ENCODE data around the gene PGBD5.

Gene PGBD5

DNA sequence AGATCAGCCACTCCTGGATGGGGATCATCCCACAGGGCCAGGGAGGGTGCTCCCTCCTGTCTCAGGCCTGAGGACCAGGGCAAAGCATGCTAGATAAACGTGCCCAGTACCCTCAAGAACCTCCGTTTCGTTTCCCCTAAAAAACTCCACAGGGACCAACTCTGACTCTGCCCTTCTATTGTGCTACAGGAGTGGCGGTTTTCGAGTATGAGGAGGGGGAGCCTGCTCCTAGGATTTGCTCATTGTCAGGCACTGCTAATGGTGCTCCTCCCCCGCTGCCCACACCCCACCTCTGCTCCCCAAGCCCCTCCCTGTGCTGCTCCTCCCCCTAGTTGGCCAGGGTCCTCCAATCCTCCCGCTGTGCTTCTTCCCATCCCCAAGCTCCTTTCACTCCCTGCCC lies 32.0 kb downstream of the PGBD5 start:
- no peak for DNase-seq

DNA sequence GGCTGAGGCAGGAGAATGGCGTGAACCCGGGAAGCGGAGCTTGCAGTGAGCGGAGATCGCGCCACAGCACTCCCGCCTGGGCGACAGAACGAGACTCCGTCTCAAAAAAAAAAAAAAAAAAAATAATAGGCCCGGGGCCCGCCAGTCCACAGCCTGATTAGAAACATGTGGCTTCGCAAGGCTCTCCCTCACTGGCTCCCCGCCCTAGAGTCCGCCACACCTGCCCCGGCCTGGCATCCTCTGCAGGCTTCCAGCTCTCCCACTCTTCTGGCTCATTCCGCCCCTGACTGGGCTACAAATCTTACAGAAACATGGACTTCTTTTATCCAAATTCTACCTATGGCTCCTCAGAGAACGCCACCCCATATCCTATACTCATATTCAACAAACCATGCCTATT lies 32.4 kb downstream of the PGBD5 start:
- DNase-seq = no peak

DNA sequence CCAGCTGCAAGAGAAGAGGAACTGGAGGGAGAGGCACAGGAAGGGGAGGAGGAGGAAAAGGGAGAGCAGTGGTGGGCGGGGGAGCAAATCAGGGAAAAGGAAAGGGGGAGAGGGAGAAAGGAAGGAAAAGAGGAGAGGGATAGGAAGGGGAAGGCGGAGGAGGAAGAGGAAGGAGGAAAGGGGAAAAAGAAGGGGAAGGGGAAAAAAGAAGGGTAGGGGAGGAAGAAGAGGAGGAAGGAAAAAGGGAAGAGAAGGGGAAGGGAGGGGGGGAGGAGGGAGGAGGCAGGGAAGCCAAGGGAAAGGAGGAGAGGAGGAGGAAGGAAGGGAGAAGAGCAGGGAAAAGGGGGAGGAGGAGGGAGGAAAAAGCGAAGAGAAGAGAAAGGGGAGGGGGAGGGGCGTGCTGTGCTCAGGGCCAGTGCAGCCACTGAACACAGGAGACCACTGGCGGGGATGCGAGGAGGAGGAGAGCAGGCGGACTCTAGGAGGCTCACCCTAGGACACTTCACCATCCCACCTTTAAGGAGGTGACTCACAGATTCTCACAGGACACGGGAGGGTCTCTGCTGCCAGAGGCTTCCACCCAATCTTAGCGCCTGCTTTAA lies 33.1 kb downstream of the PGBD5 start:
- no peak for DNase-seq

DNA sequence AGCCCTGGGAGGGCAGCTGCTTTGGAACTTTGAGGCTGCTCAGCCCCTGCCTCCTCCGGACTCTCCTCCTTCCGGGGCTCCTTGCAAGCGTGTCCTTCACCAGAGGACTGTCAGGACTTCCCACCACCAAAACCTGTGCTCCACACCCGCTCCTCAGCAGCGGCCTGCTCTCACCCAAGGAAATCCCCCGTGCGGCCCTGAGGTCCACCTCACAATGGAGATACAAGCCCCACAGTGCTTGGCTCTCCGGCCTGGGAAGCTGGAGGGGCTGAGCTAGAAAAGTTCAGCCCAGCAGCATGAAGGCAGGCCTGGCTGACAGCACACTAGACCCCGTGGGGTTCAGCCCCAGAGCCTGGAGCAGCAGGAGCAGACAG lies 33.6 kb downstream of the PGBD5 start:
- no peak for DNase-seq

DNA sequence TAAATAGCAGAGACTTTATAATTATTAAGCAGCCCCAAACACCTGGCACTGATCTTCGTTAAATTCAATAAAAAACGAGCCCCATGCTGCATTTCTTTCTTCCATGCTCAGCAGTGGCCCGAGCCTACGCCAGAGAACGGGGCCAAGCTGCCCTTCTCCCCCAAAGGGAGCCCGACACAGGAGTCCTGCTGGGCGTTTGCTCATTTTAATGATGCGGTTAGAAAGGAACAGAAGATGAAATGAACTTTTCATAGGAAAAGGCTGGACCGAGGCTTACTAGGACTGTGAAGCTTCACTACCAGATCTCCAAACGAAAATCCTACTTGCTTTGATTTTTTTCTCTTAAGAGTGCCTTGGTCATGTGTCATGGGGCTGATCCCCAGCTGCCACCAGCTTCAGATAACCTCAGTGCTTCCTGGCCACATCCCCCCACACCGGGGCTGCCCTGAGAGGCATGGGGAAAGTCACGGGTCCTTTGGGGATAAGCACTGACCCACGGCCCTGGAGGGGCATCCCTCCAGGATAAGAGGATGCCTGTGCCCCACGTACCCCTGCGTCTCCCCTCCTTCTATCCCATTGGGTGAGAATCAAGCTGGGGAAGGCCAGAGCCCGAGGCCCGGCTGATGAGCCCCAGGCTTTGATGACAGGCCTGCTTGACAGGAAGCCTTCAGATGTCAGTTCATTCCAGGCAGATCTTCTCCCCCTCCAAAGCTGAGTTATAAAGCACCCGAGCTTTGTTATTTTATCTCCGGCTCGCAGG lies 34.2 kb downstream of the PGBD5 start:
- no peak for DNase-seq

DNA sequence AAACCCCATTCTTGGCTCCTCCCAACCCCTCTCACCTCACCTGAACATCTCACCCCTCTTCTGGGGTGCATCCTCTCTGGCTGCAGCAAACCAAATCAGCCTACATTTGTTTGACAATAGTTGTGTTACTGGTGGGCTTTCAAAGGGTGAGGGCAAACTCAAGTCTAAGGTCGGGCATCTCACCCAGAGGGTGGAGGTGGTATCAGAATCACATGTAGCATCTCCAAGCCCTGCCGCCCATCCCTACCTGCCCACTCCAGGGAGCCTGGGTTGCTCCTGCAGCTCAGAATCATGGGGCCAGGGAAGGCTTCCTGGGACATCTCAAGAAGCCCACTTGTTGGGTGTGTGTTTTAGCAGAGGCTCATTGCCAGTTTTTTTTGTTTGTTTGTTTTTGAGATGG lies 35.8 kb downstream of the PGBD5 start:
- DNase-seq = no peak

DNA sequence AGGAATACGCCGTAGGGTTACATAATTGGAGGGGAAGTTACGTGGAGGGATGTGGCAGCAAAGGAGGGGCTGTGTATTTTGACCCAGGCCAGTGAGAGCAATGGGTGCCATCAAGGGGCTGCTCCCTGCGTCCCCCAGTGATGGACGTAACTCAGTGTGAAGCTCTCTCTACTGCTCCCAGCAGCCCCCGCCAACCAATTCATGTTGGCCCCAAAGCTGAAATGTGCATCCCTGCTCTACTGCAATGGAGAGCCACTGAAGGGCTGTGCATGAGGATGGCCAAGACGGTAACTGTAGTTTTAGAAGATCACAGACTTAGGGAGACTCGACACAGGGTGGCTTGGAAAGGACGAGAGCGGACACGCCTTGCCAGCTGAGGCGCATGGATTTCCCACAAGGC lies 38.3 kb downstream of the PGBD5 start:
- DNase-seq = no peak

DNA sequence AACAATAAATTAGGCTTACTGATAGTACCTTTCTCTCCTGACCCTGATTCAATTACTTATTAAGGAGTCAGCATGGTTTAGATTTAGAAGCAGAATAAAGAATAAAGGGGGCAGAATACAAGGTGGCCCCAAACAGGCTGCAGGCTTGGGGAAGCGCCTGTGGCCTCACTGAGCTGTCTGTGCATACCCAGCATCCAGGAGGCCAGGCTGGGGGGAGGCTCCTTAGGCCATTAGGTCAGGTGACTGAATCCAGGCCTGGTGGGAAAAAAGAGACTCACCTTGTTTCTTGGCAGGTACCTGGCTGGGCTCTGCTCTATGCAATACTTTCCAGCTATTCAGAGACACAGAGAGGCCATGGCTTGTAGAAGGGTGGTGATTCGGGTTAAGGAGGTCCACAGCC lies 38.8 kb downstream of the PGBD5 start:
- DNase-seq = no peak

DNA sequence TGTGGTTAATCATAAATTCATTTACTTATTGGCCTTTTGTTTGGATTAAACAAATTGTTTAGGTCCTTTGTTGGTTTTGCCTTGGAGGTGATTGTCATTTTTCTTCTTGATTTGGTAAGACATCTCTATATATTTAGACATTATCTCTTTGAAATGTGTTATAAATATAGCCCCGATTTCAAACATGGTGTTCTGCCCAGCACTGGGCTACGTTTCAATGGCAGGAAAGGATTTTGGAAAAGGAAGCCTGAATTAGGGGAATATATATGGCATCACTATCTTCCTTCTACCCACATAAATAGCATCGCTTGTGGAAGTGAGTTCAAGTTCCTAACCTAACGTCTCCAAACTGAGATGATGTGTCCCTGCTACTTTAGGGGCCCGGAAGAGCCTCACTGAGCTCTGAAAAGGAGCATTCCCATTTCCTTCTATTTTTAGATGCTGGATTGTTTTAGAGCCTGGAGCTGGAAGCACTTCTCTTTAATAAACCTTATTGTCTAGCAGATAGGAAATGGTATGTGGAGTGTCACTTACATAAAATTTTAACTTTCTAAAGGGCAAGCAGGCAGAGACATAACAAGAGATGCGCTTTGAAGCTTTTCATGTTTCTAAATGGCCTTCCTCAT lies 39.4 kb downstream of the PGBD5 start:
- no peak for DNase-seq

DNA sequence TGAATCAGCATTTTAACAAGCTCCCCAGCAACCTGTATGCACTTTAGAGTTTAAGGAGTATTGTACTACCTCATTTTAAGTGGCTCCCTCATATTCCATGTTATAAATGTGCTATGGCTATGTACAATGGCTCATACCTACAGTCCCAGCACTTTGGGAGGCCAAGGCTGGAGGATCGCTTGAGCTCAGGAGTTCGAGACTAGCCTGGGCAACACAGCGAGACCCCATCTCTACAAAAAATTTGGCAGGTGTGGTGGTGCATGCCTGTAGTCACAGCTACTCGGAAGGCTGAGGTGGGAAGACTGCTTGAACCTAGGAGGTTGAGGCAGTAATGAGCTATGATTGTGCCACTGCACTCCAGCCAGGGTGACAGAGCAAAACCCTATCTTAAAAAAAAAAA lies 40.2 kb downstream of the PGBD5 start:
- DNase-seq = no peak

DNA sequence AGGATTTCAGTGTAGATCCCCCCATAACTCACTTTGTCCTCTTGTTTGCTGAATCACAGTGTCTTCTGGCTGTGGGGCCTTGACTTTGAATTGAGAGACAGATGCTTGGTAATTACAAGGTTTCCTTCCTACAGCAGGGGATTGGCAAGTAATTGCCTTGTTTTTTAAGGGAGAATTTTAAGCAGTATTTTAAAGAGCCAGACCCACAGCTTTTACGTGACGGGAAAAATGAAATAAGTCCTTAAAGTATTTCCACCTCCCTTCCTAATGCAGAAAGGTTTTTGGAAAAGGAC lies 41.0 kb downstream of the PGBD5 start:
- no peak for DNase-seq

DNA sequence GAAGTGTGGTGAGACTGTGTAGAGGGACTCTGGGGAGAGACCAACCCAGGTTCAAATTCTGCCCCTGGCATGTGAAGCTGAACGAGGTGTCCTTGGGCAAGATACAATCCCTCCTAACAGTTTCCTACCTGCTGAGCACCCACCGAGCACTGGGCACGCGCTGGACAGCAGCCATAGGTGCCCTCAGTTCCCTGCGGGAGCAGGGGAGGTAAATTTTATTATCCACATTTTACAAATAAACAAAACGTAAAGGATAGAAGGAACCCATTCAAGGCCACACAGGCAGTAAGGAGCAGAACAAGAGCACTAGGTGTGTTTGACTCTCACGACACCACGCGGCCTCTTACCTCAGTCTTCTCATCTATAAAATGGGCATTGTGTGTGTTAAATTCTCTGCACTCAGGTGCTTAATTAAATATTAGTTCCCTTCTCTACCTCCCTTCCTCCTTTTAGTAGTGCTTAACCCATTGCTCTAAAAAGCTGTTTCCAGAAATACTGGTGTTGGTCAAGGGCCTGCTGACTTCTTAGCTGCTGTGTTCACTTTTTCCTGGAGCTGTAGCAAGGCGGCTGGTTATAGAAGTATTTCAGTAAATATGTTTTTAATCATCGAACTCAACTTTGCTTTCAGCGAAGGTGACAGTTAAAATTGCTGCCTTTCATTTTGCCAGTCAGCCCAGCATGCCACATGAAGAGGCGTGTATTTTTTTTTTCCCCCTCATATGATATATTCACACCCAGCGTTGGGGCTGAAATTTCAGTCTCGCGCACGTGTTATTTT lies 41.6 kb downstream of the PGBD5 start:
- no peak for DNase-seq

DNA sequence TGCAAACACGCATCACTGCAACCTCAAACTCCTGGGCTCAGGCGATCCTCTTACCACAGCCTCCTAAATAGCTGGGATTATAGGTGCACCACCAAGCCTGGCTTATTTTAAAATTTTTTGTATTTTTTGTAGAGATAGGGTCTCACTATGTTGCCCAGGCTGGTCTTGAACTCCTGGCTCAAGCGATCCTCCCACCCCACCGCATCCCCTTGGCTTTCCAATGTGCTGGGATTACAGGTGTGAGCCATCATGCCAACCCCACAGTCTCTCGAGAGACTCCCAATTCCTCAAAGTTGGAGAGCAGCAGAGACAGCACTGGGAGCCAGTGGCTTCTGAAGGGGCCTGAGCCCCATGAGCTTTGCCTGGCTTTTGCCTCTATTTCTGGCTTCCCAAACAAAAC lies 42.7 kb downstream of the PGBD5 start:
- DNase-seq = no peak

DNA sequence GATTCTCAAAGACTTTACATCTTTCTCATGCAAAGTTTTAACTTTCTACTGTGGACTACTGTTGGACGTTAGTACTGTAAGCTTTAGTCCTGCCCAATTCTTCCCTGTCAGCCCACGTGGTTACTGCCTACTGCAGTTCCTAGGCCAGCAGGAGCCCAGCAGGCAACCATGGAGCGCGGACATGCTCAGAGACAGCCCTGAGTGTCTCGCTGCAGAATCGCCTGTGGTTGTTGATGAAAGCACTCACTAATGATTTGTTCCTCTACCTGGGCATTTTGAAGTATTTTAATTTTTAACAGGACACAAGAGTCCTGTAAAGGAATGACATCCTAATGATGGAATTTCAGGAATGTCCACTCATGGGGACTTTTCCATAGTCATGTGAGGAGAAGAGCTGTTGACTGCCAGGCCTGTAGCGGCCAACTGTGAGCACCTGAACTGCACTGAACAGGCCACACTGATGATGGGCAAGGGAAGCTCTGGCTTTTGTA lies 44.1 kb downstream of the PGBD5 start:
- DNase-seq = no peak

DNA sequence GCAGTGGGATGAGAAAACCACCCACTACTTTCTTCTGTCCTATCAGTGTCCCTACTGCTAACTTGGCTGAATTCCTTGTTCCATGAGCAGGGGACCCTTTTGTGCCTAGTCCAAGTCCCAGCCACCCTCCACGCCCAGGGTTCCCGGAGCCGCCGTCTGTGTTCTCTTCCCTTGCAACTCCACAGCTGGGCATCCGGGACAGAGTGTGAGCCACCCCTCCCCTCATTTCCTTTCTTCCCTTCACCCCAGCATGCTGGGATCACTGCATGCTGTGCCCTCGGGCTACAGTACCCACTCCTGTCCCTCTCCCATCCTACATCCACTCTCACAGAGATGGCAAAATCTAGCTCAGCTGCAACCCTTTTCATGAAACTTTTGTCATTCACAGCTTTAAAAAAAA lies 44.5 kb downstream of the PGBD5 start:
- DNase-seq = no peak

DNA sequence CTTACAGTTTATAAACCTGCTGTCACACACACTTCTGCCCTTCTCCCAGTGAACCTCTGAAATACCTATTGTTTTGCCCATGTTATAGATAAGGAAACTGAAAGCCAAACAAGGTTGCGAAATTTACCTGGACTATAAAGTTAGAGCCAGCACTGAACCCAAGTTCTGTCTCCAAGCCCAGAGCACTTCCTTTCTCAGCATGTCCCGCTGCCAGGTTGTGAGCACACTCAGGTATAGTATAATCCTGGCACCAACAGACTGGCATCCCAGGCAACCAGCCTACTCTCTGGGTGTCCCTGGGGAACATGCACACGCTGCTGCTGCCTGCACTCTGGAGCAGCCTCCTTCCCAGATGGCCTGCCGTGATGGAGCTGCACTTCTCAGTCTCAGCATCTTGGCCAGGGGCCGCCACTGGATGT lies 45.1 kb downstream of the PGBD5 start:
- no peak for DNase-seq

DNA sequence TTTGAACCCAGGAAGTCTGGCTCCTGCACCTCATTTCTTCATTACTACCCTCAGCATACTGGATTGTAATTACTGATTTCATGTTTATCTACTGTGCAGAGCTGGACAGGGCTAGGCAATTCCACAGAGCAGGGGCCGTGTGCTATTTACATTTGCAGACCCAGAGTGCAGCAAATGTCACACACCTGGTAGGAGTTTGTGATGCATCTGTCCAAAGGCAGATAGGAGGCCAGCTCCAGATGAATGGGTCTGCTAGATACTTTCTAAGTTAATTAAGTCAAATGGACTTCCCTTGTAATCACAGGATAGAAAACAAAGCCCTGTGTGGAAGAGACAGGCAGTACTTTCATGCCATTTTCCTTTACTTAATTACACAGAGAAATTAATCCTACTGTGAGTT lies 46.2 kb downstream of the PGBD5 start:
- DNase-seq = no peak

DNA sequence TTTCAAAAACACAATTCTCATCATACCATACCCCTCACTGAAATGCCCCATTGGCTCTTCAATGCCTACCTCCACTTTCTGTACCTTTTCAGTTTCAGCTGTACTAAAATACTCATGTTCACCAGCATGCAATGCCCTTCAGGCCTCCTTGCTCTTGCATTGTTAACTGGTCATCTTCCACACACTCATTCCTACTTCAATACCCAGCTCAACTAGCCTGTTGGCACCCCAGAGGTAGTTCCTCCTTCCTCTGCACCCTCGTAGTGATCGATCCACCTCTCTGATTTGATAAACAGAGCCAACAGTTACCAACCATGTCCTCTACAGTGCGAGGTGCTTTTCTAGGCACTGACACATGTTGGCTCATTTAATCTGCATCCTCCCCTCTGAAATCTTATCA lies 46.7 kb downstream of the PGBD5 start:
- DNase-seq = no peak

DNA sequence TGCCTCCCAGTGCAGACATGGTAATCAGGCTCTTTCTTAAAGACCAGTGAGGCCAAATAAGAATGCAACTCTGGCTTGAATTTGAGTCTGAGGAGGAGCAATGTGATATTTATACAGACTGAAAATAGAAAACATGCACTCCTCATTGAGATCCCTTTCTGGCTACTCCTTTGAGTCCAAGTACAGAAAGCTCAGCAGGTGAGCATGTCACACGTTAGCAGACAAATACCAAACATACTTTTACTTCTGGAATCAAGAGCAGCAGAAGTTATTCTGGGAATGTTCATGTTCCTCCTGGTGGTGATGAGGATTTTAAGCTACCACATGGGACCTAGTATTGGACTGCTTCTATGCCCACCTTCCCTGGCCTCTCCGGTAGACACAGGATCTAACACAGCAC lies 48.3 kb downstream of the PGBD5 start:
- DNase-seq = no peak

DNA sequence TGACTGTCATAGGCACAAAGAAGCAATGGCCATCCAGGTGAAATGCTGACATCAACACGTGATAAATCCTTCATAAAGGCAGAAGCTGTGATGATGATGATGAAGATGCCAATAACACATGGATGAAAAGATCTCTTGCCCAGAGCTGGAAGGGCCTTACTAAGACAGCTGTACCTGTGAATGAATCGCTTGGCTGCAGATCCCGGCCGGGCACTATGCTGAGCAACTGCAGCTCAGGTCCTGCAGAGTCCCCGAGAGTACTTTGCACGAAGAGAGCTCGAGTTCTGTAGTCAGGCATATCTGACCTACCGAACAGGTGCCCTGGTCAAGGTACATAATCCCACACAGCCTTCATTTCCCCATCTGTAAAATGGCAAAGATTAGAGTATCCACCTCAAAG lies 48.8 kb downstream of the PGBD5 start:
- DNase-seq = no peak

DNA sequence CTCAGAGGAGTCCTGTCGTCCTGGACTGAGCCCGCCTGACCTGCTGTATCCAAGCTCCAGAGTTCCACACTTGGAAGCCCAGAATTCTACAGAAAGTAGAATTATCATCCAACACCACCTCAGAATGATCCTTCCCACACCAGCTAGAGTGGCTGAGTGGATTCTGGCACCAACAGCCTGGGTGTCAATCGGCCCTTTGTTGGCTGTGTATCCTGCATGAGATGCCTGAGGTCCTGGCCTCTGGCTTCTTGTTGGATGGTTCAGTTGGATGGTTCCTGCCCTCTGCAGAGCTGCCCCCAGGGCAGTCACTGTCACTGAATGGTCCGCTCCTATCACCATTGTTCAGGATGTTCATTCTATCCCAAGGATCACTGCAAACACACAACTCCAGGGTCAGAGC lies 49.8 kb downstream of the PGBD5 start:
- DNase-seq = no peak

DNA sequence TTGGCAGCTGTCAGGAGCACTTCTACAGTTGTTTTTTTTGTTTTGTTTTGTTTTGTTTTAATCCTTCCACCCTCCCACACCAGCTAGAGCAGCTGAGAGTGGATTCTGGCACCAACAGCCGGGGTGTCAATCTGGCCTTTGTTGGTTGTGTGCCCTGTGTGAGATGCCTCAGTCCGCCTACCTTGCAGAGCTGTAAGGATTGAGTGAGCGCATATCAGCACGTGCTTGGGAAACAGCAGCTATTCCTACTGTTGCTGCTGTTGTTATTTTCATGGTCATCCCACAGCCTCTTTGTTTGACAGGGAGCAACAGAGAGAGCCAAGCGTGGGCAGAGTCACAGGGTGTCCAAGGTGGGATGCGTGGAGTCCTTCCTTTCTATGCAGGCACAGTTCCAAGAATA lies 50.4 kb downstream of the PGBD5 start:
- no peak for DNase-seq

DNA sequence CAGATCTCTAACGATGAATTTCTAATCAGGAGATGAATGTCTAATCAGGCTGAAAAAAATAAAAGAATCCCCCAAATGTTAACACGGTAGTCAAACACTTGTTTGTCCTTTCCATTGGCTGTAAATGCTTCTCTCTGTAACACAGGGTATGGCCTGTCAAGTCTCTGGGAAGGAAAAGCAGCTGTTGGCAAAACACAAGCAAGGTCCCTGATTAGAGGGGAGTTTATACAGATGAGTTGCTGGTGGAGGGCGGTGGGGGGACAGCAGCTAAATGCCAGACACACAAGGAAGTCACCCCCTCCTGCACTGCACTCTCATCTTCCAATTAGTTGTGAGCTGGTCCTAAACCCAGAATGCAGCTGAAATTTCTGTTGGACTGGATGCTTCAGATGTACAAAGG lies 51.0 kb downstream of the PGBD5 start:
- DNase-seq = no peak
